ENCODE measurements around the gene CACNA1C. TPM values are rescaled to one million over a fixed set of nuclear protein-coding genes. Genes with fewer than 3 reads are reported as not detected.
A peak's percentile ranks its signal among the peaks of the same experiment; 100 is the strongest.

The CACNA1C gene
- total and polyA plus RNA-seq, 2 donors from 2014 or later, result 1.6 to 17.4 TPM

GRCh38 chr12:2456813-2457186 is 404.0 kb downstream of the CACNA1C start:
- Histone ChIP-seq H3K27ac (ENCODE audit: low read depth in 2 of 2, low read length in 2 of 2) (no peak overlapping the region), H3K4me3 (ENCODE audit: low read length in 3 of 3) (no peak overlapping the region), H3K36me3 (ENCODE audit: control insufficient read depth in 2 of 3, insufficient read depth in 3 of 3, low read length in 3 of 3) (no peaks in the 10 kb centered on the region), H3K27me3 (ENCODE audit: control insufficient read depth, insufficient read depth, low read length) (no peaks in the 10 kb centered on the region), H3K4me1 (ENCODE audit: control insufficient read depth in 2 of 3, insufficient read depth in 2 of 3, low read depth in 1 of 3, low read length in 3 of 3) (peaks cover 0 to 2% (median 0%) of the 10 kb centered on the region in 3 donors), H3K9me3 (ENCODE audit: control insufficient read depth in 2 of 3, insufficient read depth in 1 of 3, low read length in 3 of 3) (no peaks in the 10 kb centered on the region), H3K9ac (ENCODE audit: low read length in 3 of 3) (no peak overlapping the region)
- FAIRE-seq (no peak), DNase-seq (no peak)
- intact Hi-C loops (cut with DNase I), result no loop called here
- TF ChIP-seq CTCF (IDR thresholded peaks at IDR 0.05; ENCODE audit: borderline replicate concordance, extremely low read depth, insufficient read depth), result no peak

- peaks cover 0 to 2% (median 0%) of the 10 kb centered on the region in 3 donors for H3K4me1 ChIP-seq (ENCODE audit: control insufficient read depth in 2 of 3, insufficient read depth in 2 of 3, low read depth in 1 of 3, low read length in 3 of 3)
- H3K9ac ChIP-seq (ENCODE audit: low read length in 3 of 3), result no peak overlapping the region
- DNase-seq (peak in 1 of 5 donors; percentile 18), FAIRE-seq (no peak)
- H3K36me3 ChIP-seq (ENCODE audit: control insufficient read depth in 2 of 3, insufficient read depth in 3 of 3, low read length in 3 of 3), result no peaks in the 10 kb centered on the region
- no peaks in the 10 kb centered on the region for H3K9me3 ChIP-seq (ENCODE audit: control insufficient read depth in 2 of 3, insufficient read depth in 1 of 3, low read length in 3 of 3)
- H3K4me3 ChIP-seq (ENCODE audit: low read length in 3 of 3), result no peak overlapping the region
- H3K27ac ChIP-seq (ENCODE audit: low read depth in 2 of 2, low read length in 2 of 2), result no peak overlapping the region
- no peaks in the 10 kb centered on the region for H3K27me3 ChIP-seq (ENCODE audit: control insufficient read depth, insufficient read depth, low read length)
- intact Hi-C loops (cut with DNase I), result no loop called here
- no peak for TF ChIP-seq CTCF (IDR thresholded peaks at IDR 0.05; ENCODE audit: borderline replicate concordance, extremely low read depth, insufficient read depth)
These were observed 404.6 kb downstream of the CACNA1C start for GRCh38 chr12:2457215-2457932.

GRCh38 chr12:2457933-2458414 is 405.2 kb downstream of the CACNA1C start:
- peak in 2 of 5 donors; percentile 12 to 53 for DNase-seq
- no peak overlapping the region for H3K4me3 ChIP-seq (ENCODE audit: low read length in 3 of 3)
- H3K4me1 ChIP-seq (ENCODE audit: control insufficient read depth in 2 of 3, insufficient read depth in 2 of 3, low read depth in 1 of 3, low read length in 3 of 3), result peaks cover 0 to 2% (median 0%) of the 10 kb centered on the region in 3 donors
- intact Hi-C loops (cut with DNase I), result no loop called here
- no peak overlapping the region for H3K9ac ChIP-seq (ENCODE audit: low read length in 3 of 3)
- no peaks in the 10 kb centered on the region for H3K27me3 ChIP-seq (ENCODE audit: control insufficient read depth, insufficient read depth, low read length)
- no peaks in the 10 kb centered on the region for H3K9me3 ChIP-seq (ENCODE audit: control insufficient read depth in 2 of 3, insufficient read depth in 1 of 3, low read length in 3 of 3)
- H3K36me3 ChIP-seq (ENCODE audit: control insufficient read depth in 2 of 3, insufficient read depth in 3 of 3, low read length in 3 of 3), result no peaks in the 10 kb centered on the region
- TF ChIP-seq CTCF (IDR thresholded peaks at IDR 0.05; ENCODE audit: borderline replicate concordance, extremely low read depth, insufficient read depth), result no peak
- no peak for FAIRE-seq
- peak overlapping the region in 1 of 2 donors; percentile 29 for H3K27ac ChIP-seq (ENCODE audit: low read depth in 2 of 2, low read length in 2 of 2)
